Endothelial cell (in vitro differentiated cells): ENCODE data around the gene PLXDC1. TPM values are rescaled to one million over a fixed set of nuclear protein-coding genes. Genes with fewer than 3 reads are reported as not detected.
"Not testable (repeated sequence)": the region's sequence is repeated elsewhere in the genome, so short reads cannot be mapped to it uniquely, and the experiment has no call there.

Source experiments
- DNase-seq: peaks from one replicate; pipeline ENCODE4 v3.0.0; 2021; ENCODE audit warnings: low spot score
- H3K27ac Mint-ChIP-seq: one replicate; pipeline ENCODE4 v1.8.0; 2021; ENCODE audit warnings: mixed read lengths, inconsistent platforms; ENCODE audit not compliant: unreplicated experiment
- H3K27me3 Mint-ChIP-seq: one replicate; pipeline ENCODE4 v1.8.0; 2021; ENCODE audit warnings: mild to moderate bottlenecking, moderate library complexity, mixed read lengths, inconsistent platforms; ENCODE audit not compliant: unreplicated experiment
- H3K36me3 Mint-ChIP-seq: one replicate; pipeline ENCODE4 v1.8.0; 2021; ENCODE audit warnings: mild to moderate bottlenecking, low read depth, mixed read lengths, inconsistent platforms; ENCODE audit not compliant: unreplicated experiment
- H3K4me1 Mint-ChIP-seq: one replicate; pipeline ENCODE4 v1.8.0; 2021; ENCODE audit warnings: mild to moderate bottlenecking, mixed read lengths, inconsistent platforms; ENCODE audit not compliant: unreplicated experiment
- H3K4me3 Mint-ChIP-seq: one replicate; pipeline ENCODE4 v1.8.0; 2021; ENCODE audit warnings: mild to moderate bottlenecking, mixed read lengths, inconsistent platforms; ENCODE audit not compliant: unreplicated experiment
- H3K9me3 Mint-ChIP-seq: one replicate; pipeline ENCODE4 v1.8.0; 2021; ENCODE audit warnings: mixed read lengths, inconsistent platforms; ENCODE audit not compliant: unreplicated experiment
- total RNA-seq: library from RNA; stranded (reverse); fragmentation: NEBNext Ultra II Directional; extraction: Animal tissue kit (Norgen Biotek cat#: 25700); gene quantifications from one replicate; pipeline ENCODE4 v1.2.1, GENCODE V29; 2021; ENCODE audit not compliant: unreplicated experiment
- TF ChIP-seq, protein P1 (sequence below): fragments of 200-600 bp; sonication (generic); IDR thresholded peaks from one replicate; pipeline ENCODE4 v1.5.0; 2021; ENCODE audit warnings: antibody characterized with exemption; ENCODE audit not compliant: unreplicated experiment

Gene PLXDC1
- total RNA-seq, 1 donor from 2014 or later = 3.7 TPM

DNA sequence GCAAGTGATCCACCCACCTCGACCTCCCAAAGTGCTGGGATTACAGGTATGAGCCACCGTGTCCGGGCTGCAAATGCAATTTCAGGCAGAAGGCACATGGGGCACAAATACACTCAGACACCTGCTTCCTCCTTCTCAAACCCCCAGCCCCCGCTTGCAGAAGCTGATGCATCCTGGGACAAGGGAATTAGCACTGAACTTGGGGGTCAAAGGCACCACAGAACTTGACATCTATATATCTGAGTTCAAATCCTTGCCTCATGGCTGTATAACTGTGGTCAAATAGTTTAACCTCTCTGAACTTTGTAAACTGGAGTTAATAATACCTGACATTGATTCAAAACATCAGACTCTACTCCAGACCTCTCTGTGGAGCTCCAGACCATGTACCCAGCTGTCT lies 18.7 kb upstream of the PLXDC1 start:
- TF ChIP-seq, protein P1, sequence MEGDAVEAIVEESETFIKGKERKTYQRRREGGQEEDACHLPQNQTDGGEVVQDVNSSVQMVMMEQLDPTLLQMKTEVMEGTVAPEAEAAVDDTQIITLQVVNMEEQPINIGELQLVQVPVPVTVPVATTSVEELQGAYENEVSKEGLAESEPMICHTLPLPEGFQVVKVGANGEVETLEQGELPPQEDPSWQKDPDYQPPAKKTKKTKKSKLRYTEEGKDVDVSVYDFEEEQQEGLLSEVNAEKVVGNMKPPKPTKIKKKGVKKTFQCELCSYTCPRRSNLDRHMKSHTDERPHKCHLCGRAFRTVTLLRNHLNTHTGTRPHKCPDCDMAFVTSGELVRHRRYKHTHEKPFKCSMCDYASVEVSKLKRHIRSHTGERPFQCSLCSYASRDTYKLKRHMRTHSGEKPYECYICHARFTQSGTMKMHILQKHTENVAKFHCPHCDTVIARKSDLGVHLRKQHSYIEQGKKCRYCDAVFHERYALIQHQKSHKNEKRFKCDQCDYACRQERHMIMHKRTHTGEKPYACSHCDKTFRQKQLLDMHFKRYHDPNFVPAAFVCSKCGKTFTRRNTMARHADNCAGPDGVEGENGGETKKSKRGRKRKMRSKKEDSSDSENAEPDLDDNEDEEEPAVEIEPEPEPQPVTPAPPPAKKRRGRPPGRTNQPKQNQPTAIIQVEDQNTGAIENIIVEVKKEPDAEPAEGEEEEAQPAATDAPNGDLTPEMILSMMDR = no peak
- Mint-ChIP-seq H3K9me3 (no peaks in the 10 kb centered on the region), H3K36me3 (peaks cover 3% of the 10 kb centered on the region), H3K4me1 (peaks cover 11% of the 10 kb centered on the region), H3K27me3 (peaks cover 10% of the 10 kb centered on the region), H3K4me3 (no peak overlapping the region), H3K27ac (no peak overlapping the region)
- no peak for DNase-seq

DNA sequence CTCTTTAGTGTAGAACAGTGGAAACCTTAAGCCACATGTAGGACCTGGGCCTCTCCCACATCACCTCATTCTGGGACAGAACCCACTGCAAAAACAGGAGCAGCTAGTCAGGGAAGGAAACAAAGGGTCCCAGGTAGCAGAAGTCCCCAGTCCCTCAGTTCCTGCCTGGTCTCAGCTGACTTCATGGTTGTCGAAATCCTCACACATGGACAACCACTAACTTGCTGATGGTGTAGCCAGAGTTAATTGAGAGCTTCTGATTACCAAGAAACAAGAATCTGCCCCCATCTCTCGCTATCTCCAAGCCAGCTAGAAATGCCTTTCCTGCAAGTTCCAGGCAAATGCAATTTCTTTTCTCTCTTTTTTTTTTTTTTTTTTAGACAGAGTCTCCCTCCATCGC lies 18.1 kb upstream of the PLXDC1 start:
- Mint-ChIP-seq H3K27me3 (peaks cover 13% of the 10 kb centered on the region), H3K4me3 (no peak overlapping the region), H3K36me3 (peaks cover 3% of the 10 kb centered on the region), H3K27ac (no peak overlapping the region), H3K4me1 (peaks cover 14% of the 10 kb centered on the region), H3K9me3 (no peaks in the 10 kb centered on the region)
- TF ChIP-seq, protein P1 = no peak
- no peak for DNase-seq

DNA sequence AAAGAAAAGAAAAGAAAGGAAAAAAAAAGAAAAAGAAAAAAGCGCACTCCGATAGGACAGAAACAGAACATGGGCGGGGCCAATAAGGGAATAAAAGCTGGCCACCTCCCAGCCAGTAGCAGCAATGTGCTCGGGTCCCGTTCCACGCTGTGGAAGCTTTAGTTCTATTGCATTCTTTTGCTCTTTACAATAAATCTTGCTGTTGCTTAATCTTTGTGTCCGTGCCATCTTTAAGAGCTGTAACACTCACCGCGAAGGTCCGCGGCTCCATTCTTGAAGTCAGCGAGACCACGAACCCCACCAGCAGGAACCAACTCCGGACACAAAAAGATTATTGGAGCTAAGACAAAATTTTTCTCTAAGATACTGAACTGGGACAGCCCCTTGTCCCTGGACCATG lies 17.7 kb upstream of the PLXDC1 start:
- no peaks in the 10 kb centered on the region for H3K9me3 Mint-ChIP-seq
- no peak overlapping the region for H3K27ac Mint-ChIP-seq
- H3K36me3 Mint-ChIP-seq = peaks cover 3% of the 10 kb centered on the region
- peaks cover 14% of the 10 kb centered on the region for H3K27me3 Mint-ChIP-seq
- peaks cover 16% of the 10 kb centered on the region for H3K4me1 Mint-ChIP-seq
- H3K4me3 Mint-ChIP-seq = no peak overlapping the region
- no peak for DNase-seq
- TF ChIP-seq, protein P1 = no peak

DNA sequence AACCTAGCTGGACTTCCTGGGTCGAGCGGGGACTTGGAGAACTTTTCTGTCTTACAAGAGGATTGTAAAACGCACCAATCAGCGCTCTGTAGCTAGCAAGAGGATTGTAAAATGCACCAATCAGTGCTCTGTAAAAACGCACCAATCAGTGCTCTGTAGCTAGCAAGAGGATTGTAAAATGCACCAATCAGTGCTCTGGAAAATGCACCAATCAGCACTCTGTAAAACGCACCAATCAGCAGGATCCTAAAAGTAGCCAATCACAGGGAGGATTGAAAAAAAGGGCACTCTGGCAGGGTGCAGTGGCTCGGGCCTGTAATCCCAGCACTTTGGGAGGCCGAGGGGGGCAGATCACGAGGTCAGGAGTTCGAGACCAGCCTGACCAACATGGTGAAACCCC lies 17.1 kb upstream of the PLXDC1 start:
- H3K27me3 Mint-ChIP-seq = peaks cover 14% of the 10 kb centered on the region
- not testable (repeated sequence) for H3K36me3 Mint-ChIP-seq, H3K9me3 Mint-ChIP-seq, DNase-seq, H3K27ac Mint-ChIP-seq, H3K4me3 Mint-ChIP-seq
- peaks cover 16% of the 10 kb centered on the region for H3K4me1 Mint-ChIP-seq

DNA sequence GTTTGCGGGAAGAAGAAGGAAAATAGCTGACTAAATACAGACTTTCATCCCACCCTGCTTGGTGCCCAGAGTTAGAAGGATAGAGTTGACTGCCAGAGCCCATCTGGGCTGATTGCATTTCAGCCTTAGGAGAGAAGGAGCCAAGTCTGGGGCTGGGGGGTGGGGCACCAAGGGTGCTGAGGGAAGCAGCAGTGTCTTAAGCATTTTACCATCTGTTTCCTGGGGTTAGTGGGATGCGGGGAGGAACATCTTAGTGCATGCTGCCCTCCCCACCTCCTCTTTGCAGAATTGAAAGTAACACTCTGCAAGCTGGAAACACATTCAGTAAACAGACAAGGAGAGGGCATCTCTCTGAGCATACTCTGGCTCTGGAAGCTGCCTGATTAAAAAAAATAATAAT lies 16.0 kb upstream of the PLXDC1 start:
- TF ChIP-seq, protein P1 = no peak
- DNase-seq = no peak
- no peaks in the 10 kb centered on the region for H3K9me3 Mint-ChIP-seq
- H3K4me1 Mint-ChIP-seq = peaks cover 16% of the 10 kb centered on the region
- H3K4me3 Mint-ChIP-seq = peak overlapping the region; percentile 7
- peaks cover 3% of the 10 kb centered on the region for H3K36me3 Mint-ChIP-seq
- no peak overlapping the region for H3K27ac Mint-ChIP-seq
- H3K27me3 Mint-ChIP-seq = peaks cover 14% of the 10 kb centered on the region
